ENCODE measurements around the gene ZNF521.

Gene ZNF521

GRCh38 chr18:25298853-25299274 is 53.1 kb downstream of the ZNF521 start:
- TF ChIP-seq CTCF (IDR thresholded peaks at IDR 0.05; ENCODE audit: low read depth, low read length): no peak
- no peak overlapping the region for H3K4me3 ChIP-seq (ENCODE audit: low read depth, low read length)
- DNase-seq: no peak
- H3K9me3 ChIP-seq (ENCODE audit: severe bottlenecking): no peaks in the 10 kb centered on the region
- no peaks in the 10 kb centered on the region for H3K36me3 ChIP-seq
- no peak overlapping the region for H3K27ac ChIP-seq
- peaks cover 4% of the 10 kb centered on the region for H3K27me3 ChIP-seq (ENCODE audit: insufficient read depth, low read depth, severe bottlenecking)

- Histone ChIP-seq H3K36me3 (no peaks in the 10 kb centered on the region), H3K27me3 (ENCODE audit: insufficient read depth, low read depth, severe bottlenecking) (peaks cover 4% of the 10 kb centered on the region), H3K27ac (no peak overlapping the region), H3K9me3 (ENCODE audit: severe bottlenecking) (no peaks in the 10 kb centered on the region), H3K4me3 (ENCODE audit: low read depth, low read length) (no peak overlapping the region)
- TF ChIP-seq CTCF (IDR thresholded peaks at IDR 0.05; ENCODE audit: low read depth, low read length): no peak
- DNase-seq: no peak
These were observed 56.3 kb downstream of the ZNF521 start for GRCh38 chr18:25295624-25296138.

GRCh38 chr18:25291150-25291549 is 60.8 kb downstream of the ZNF521 start:
- Histone ChIP-seq H3K9me3 (ENCODE audit: severe bottlenecking) (no peaks in the 10 kb centered on the region), H3K27me3 (ENCODE audit: insufficient read depth, low read depth, severe bottlenecking) (peaks cover 13% of the 10 kb centered on the region), H3K4me3 (ENCODE audit: low read depth, low read length) (no peak overlapping the region), H3K27ac (no peak overlapping the region), H3K36me3 (no peaks in the 10 kb centered on the region)
- TF ChIP-seq CTCF (IDR thresholded peaks at IDR 0.05; ENCODE audit: low read depth, low read length): no peak
- DNase-seq: no peak

- H3K27ac ChIP-seq: no peak overlapping the region
These were observed 62.9 kb downstream of the ZNF521 start for GRCh38 chr18:25289001-25289631.

GRCh38 chr18:25288340-25288938 is 63.5 kb downstream of the ZNF521 start:
- H3K27me3 ChIP-seq (ENCODE audit: insufficient read depth, low read depth, severe bottlenecking): peaks cover 12% of the 10 kb centered on the region
- H3K27ac ChIP-seq: no peak overlapping the region
- H3K36me3 ChIP-seq: no peaks in the 10 kb centered on the region
- no peak for TF ChIP-seq CTCF (IDR thresholded peaks at IDR 0.05; ENCODE audit: low read depth, low read length)
- no peaks in the 10 kb centered on the region for H3K9me3 ChIP-seq (ENCODE audit: severe bottlenecking)
- no peak for DNase-seq
- H3K4me3 ChIP-seq (ENCODE audit: low read depth, low read length): no peak overlapping the region

More at GRCh38 chr18:25289001-25289631, 62.9 kb downstream of the ZNF521 start:
- no peaks in the 10 kb centered on the region for H3K36me3 ChIP-seq
- no peak overlapping the region for H3K4me3 ChIP-seq (ENCODE audit: low read depth, low read length)
- H3K27me3 ChIP-seq (ENCODE audit: insufficient read depth, low read depth, severe bottlenecking): peaks cover 12% of the 10 kb centered on the region
- no peak for DNase-seq
- TF ChIP-seq CTCF (IDR thresholded peaks at IDR 0.05; ENCODE audit: low read depth, low read length): no peak
- no peaks in the 10 kb centered on the region for H3K9me3 ChIP-seq (ENCODE audit: severe bottlenecking)
